Thyroid gland (tissue), 4 donors: Measurements from ENCODE around the gene RNU6-1.

Experiments used
- POLR2A ChIP-seq, 2 donors: fragments of 450-650 bp; IDR thresholded peaks; one replicate each; pipeline ENCODE4 v1.6.1; 2017; ENCODE audit warnings: antibody characterized with exemption in 2 of 2, mild to moderate bottlenecking in 2 of 2, moderate library complexity in 1 of 2
- TF ChIP-seq, protein P1 (sequence below), 6 experiments: fragments of 200-600 bp in 3 of 6; fragments of 450-650 bp in 3 of 6; sonication (generic) in 3 of 6; IDR thresholded peaks; one replicate each; pipeline ENCODE4 v1.5.1; 2016 to 2019; ENCODE audit warnings: antibody characterized with exemption in 6 of 6, mild to moderate bottlenecking in 2 of 6, inconsistent platforms in 1 of 6, moderate library complexity in 1 of 6

DNA sequence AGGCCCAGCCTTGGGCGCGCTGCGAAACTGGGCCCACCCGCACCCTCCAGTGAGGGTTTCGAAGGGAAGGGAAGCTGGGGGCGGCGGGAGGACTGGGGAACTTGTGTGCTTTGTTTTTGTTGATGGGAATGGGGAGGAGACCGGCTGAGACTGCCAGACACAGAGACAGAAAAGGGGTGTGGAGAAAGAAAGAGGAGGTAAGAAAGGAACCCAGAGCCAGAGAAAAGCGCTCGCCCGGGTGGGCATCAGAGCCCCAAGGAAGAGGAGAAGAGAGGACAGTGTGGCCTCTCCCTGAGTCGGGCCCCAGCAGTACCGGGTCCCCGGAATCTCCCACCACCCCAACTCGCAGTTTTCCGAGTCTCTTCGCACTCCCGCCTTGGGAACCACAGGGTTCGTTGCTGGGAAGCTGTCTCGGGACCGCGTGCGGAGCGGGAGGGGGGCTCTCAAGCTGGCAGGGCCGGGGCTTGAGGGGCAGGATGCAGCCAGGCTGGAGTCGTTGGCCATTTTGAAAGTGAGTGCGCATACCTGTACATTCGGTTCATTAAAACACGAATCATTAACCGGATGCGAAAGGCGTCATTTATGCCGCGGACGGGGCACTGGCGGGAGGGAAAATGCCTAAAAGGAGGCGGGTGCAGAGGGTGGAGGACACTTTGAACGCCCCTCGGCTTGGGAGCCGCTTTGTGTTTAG, 11.4 kb downstream of the RNU6-1 start:
- TF ChIP-seq, protein P1, sequence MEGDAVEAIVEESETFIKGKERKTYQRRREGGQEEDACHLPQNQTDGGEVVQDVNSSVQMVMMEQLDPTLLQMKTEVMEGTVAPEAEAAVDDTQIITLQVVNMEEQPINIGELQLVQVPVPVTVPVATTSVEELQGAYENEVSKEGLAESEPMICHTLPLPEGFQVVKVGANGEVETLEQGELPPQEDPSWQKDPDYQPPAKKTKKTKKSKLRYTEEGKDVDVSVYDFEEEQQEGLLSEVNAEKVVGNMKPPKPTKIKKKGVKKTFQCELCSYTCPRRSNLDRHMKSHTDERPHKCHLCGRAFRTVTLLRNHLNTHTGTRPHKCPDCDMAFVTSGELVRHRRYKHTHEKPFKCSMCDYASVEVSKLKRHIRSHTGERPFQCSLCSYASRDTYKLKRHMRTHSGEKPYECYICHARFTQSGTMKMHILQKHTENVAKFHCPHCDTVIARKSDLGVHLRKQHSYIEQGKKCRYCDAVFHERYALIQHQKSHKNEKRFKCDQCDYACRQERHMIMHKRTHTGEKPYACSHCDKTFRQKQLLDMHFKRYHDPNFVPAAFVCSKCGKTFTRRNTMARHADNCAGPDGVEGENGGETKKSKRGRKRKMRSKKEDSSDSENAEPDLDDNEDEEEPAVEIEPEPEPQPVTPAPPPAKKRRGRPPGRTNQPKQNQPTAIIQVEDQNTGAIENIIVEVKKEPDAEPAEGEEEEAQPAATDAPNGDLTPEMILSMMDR (IDR thresholded peaks at IDR 0.05): no peak
- TF ChIP-seq POLR2A (IDR thresholded peaks at IDR 0.05): no peak
